ENCODE measurements around the gene RAB3B. TPM values are rescaled to one million over a fixed set of nuclear protein-coding genes. Genes with fewer than 3 reads are reported as not detected.

The RAB3B gene
- polyA plus RNA-seq, 3 donors, result under 0.01 TPM; not detected in 2

GRCh38 chr1:51906306-51907078, 84.0 kb downstream of the RAB3B start:
- Mint-ChIP-seq H3K9me3 (peaks cover 6 to 21% (median 15%) of the 10 kb centered on the region in 7 donors), H3K4me3 (no peak overlapping the region), H3K27ac (no peak overlapping the region), H3K27me3 (ENCODE audit: low read depth in 3 of 3) (peaks cover 2 to 17% (median 4%) of the 10 kb centered on the region in 3 donors), H3K36me3 (no peaks in the 10 kb centered on the region), H3K4me1 (no peaks in the 10 kb centered on the region)
- intact Hi-C loops (cut with micrococcal nuclease), result no loop called here
- 86% methylated on average over 1 of the region's 4 CpGs for WGBS (ENCODE audit: insufficient coverage)
- H4K20me1 ChIP-seq (ENCODE audit: insufficient read depth, low read length), result no peaks in the 10 kb centered on the region
- no peak overlapping the region for H3K27ac ChIP-seq (ENCODE audit: low read depth in 1 of 2, low read length in 2 of 2)
- no peak overlapping the region for H3K4me3 ChIP-seq (replicated peaks in 1 of 3; ENCODE audit: low read depth in 2 of 3, low read length in 3 of 3)
- no peak overlapping the region for H2AFZ ChIP-seq (ENCODE audit: insufficient read depth, low read depth, low read length, poor library complexity, severe bottlenecking)
- H3K9ac ChIP-seq (ENCODE audit: insufficient read depth, low read length, poor library complexity, severe bottlenecking), result no peak overlapping the region
- H3K79me2 ChIP-seq (ENCODE audit: insufficient read depth, low read length), result no peaks in the 10 kb centered on the region
- H3K9me3 ChIP-seq (replicated peaks in 1 of 2; ENCODE audit: control insufficient read depth in 1 of 2, insufficient read depth in 1 of 2, low read length in 2 of 2), result peaks cover 0 to 17% of the 10 kb centered on the region in 2 donors
- no peak for TF ChIP-seq CTCF (IDR thresholded peaks at IDR 0.05)
- no peak for DNase-seq
- peaks cover 0 to 5% of the 10 kb centered on the region in 2 donors for H3K27me3 ChIP-seq (ENCODE audit: control insufficient read depth in 2 of 2, insufficient read depth in 2 of 2, low read length in 2 of 2)
- H3K36me3 ChIP-seq (replicated peaks in 1 of 2; ENCODE audit: control insufficient read depth in 1 of 2, insufficient read depth in 2 of 2, low read length in 2 of 2), result no peaks in the 10 kb centered on the region
- H3K4me2 ChIP-seq (replicated peaks; ENCODE audit: extremely low read depth, low read length, poor library complexity, severe bottlenecking), result no peak overlapping the region
- H3K4me1 ChIP-seq (ENCODE audit: control insufficient read depth in 1 of 2, insufficient read depth in 2 of 2, low read length in 2 of 2), result no peaks in the 10 kb centered on the region

DNA sequence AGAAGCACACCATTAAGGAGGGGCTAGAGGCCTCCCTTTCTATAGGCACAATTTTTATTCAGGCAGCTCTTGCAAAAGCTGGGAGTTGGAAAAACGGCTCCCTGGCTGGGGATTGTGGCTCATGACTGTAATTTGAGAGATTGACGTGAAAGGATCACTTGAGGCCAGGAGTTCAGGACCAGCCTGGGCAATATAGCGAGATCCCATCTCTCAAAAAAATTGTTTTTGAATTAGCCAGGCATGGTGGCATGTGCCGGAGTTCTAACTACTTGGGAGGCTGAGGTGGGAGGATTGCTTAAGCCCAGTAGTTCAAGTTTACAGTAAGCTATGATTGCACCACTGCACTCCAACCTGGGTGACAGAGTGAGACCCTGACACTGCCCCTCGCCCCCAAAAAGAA, 88.0 kb downstream of the RAB3B start:
- H3K27ac Mint-ChIP-seq, result no peak overlapping the region
- no peaks in the 10 kb centered on the region for H3K4me1 ChIP-seq (ENCODE audit: control insufficient read depth in 1 of 2, insufficient read depth in 2 of 2, low read length in 2 of 2)
- no peak overlapping the region for H3K4me3 ChIP-seq (replicated peaks in 1 of 3; ENCODE audit: low read depth in 2 of 3, low read length in 3 of 3)
- H3K27me3 ChIP-seq (ENCODE audit: control insufficient read depth in 2 of 2, insufficient read depth in 2 of 2, low read length in 2 of 2), result peaks cover 0 to 3% of the 10 kb centered on the region in 2 donors
- no peaks in the 10 kb centered on the region for H4K20me1 ChIP-seq (ENCODE audit: insufficient read depth, low read length)
- no peak overlapping the region for H2AFZ ChIP-seq (ENCODE audit: insufficient read depth, low read depth, low read length, poor library complexity, severe bottlenecking)
- H3K4me3 Mint-ChIP-seq, result no peak overlapping the region
- no peak overlapping the region for H3K27ac ChIP-seq (ENCODE audit: low read depth in 1 of 2, low read length in 2 of 2)
- H3K9me3 ChIP-seq (replicated peaks in 1 of 2; ENCODE audit: control insufficient read depth in 1 of 2, insufficient read depth in 1 of 2, low read length in 2 of 2), result peaks cover 0 to 17% of the 10 kb centered on the region in 2 donors
- H3K4me2 ChIP-seq (replicated peaks; ENCODE audit: extremely low read depth, low read length, poor library complexity, severe bottlenecking), result no peak overlapping the region
- no peaks in the 10 kb centered on the region for H3K36me3 Mint-ChIP-seq
- no peaks in the 10 kb centered on the region for H3K79me2 ChIP-seq (ENCODE audit: insufficient read depth, low read length)
- peaks cover 11 to 25% (median 15%) of the 10 kb centered on the region in 3 donors for H3K27me3 Mint-ChIP-seq (ENCODE audit: low read depth in 3 of 3)
- no peaks in the 10 kb centered on the region for H3K4me1 Mint-ChIP-seq
- no peak for TF ChIP-seq CTCF (IDR thresholded peaks at IDR 0.05)
- H3K36me3 ChIP-seq (replicated peaks in 1 of 2; ENCODE audit: control insufficient read depth in 1 of 2, insufficient read depth in 2 of 2, low read length in 2 of 2), result no peaks in the 10 kb centered on the region
- no peak for DNase-seq
- intact Hi-C loops (cut with micrococcal nuclease), result no loop called here
- peaks cover 6 to 20% (median 14%) of the 10 kb centered on the region in 7 donors for H3K9me3 Mint-ChIP-seq
- no peak overlapping the region for H3K9ac ChIP-seq (ENCODE audit: insufficient read depth, low read length, poor library complexity, severe bottlenecking)
- WGBS (ENCODE audit: insufficient coverage), result 91% methylated on average over 3 of the region's 5 CpGs

All from CD14-positive monocyte (primary cell).